K562 (cell line): ENCODE results near the gene ARMC12. TPM values are rescaled to one million over a fixed set of nuclear protein-coding genes. Genes with fewer than 3 reads are reported as not detected.

ENCODE experiments used
- BRCA1 ChIP-seq, 2 experiments: fragments of 450-650 bp in 1 of 2; sonication (generic) in 1 of 2; formaldehyde crosslinking in 1 of 2; IDR thresholded peaks; 2 replicates each; pipeline versions ENCODE4 v1.5.0 to v1.6.1; 2017 to 2020; ENCODE audit warnings: mild to moderate bottlenecking in 1 of 2, missing genetic modification reagents in 1 of 2
- EGR1 ChIP-seq: fragments of 450-650 bp; conservative IDR thresholded peaks from 2 replicates; pipeline ENCODE4 v1.6.1; 2017; ENCODE audit warnings: mild to moderate bottlenecking
- L3MBTL2 ChIP-seq: fragments of 450-650 bp; IDR thresholded peaks from 2 replicates; pipeline ENCODE4 v1.6.1; 2016; ENCODE audit warnings: mild to moderate bottlenecking, moderate library complexity
- MEF2A ChIP-seq: IDR thresholded peaks from 2 replicates; pipeline ENCODE4 v1.6.1; 2011; ENCODE audit warnings: low read depth, mild to moderate bottlenecking, low read length, moderate library complexity; ENCODE audit not compliant: control insufficient read depth
- NONO ChIP-seq, 2 experiments: fragments of 200-400 bp in 1 of 2; fragments of 450-650 bp in 1 of 2; formaldehyde crosslinking in 1 of 2; IDR thresholded peaks; 2 replicates each; pipeline ENCODE4 v1.6.1; 2017; ENCODE audit warnings: low read depth in 2 of 2, mild to moderate bottlenecking in 2 of 2, moderate library complexity in 2 of 2, low read length in 1 of 2
- POLR2A ChIP-seq: fragments of 450-650 bp; conservative IDR thresholded peaks from 2 replicates; pipeline ENCODE4 v1.6.1; 2016
- RNF2 ChIP-seq: sonication (generic); IDR thresholded peaks from 2 replicates; pipeline ENCODE4 v1.6.1; 2016
- SMAD1 ChIP-seq: fragments of 150-350 bp; IDR thresholded peaks from 2 replicates; pipeline ENCODE4 v1.6.1; 2014; ENCODE audit warnings: low read length, low read depth; ENCODE audit not compliant: partially characterized antibody
- SPI1 ChIP-seq: IDR thresholded peaks from 2 replicates; pipeline ENCODE4 v1.6.1; 2011; ENCODE audit warnings: low read depth, low read length, control low read depth, borderline replicate concordance
- SRF ChIP-seq, 2 experiments: fragments of 250-450, 450-650 bp in 1 of 2; sonication (Bioruptor Pico) in 1 of 2; sonication (generic) in 1 of 2; formaldehyde crosslinking; IDR thresholded peaks; 2 replicates each; pipeline versions ENCODE4 v1.5.0 to v1.5.1; 2020 to 2022; ENCODE audit warnings: mild to moderate bottlenecking in 1 of 2, missing genetic modification reagents in 1 of 2
- TCF3 ChIP-seq: sonication (generic); formaldehyde crosslinking; IDR thresholded peaks from 2 replicates; pipeline ENCODE4 v1.4.0; 2020; ENCODE audit warnings: mild to moderate bottlenecking, missing genetic modification reagents
- ZFP1 ChIP-seq: fragments of 450-650 bp; formaldehyde crosslinking; IDR thresholded peaks from 2 replicates; pipeline ENCODE4 v1.4.0; 2020; ENCODE audit warnings: mild to moderate bottlenecking, mixed read lengths
- ZNF140 ChIP-seq: fragments of 250-450 bp; sonication (Bioruptor Pico); IDR thresholded peaks from 2 replicates; pipeline ENCODE4 v1.8.0; 2021; ENCODE audit warnings: moderate library complexity, mild to moderate bottlenecking, inconsistent platforms
- ZNF609 ChIP-seq: sonication (generic); formaldehyde crosslinking; IDR thresholded peaks from 2 replicates; pipeline ENCODE4 v1.8.1; 2023; ENCODE audit warnings: missing genetic modification reagents, mild to moderate bottlenecking, borderline replicate concordance
- polyA plus RNA-seq, 8 experiments: library from polyadenylated mRNA; depleted of rRNA in 4 of 8; stranded (reverse) in 5 of 8; unstranded in 3 of 8; fragments of >200 nt; fragmentation: Nextera tagmentation in 2 of 8; fragmentation: Illumina TruSeq in 1 of 8; extraction: Ambion mirVana in 2 of 8; extraction: Trizol in 1 of 8; gene quantifications; 2 replicates each; pipeline versions ENCODE4 v1.2.1 to v1.2.3, GENCODE V29; 2011 to 2014; ENCODE audit warnings: inconsistent platforms in 1 of 8, missing spikeins in 1 of 8
- total RNA-seq, 7 experiments: library from RNA; depleted of rRNA in 6 of 7; stranded (reverse); fragments of >200 nt in 6 of 7; fragmentation: Illumina TruSeq in 2 of 7; extraction: Trizol in 2 of 7; gene quantifications; 2 replicates each; pipeline versions ENCODE4 v1.2.1 to v1.2.3, GENCODE V29; 2011 to 2021; ENCODE audit warnings: low replicate concordance in 1 of 7
- TF ChIP-seq, protein P1 (sequence below): fragments of 450-650 bp; IDR thresholded peaks from 2 replicates; pipeline ENCODE4 v1.6.1; 2017; ENCODE audit warnings: antibody characterized with exemption, mild to moderate bottlenecking
- TF ChIP-seq, protein P2 (sequence below): fragments of 250-450 bp; sonication (Bioruptor Pico); IDR thresholded peaks from 2 replicates; pipeline ENCODE4 v1.9.0; 2021; ENCODE audit warnings: mild to moderate bottlenecking, inconsistent platforms

ARMC12 gene
- total and polyA plus RNA-seq, 9 of the 15 experiments (the other 6 are each of a cell fraction or from before 2014, with no cell fraction given), result 0.09 to 0.58 (median 0.31) TPM; not detected in 3

DNA sequence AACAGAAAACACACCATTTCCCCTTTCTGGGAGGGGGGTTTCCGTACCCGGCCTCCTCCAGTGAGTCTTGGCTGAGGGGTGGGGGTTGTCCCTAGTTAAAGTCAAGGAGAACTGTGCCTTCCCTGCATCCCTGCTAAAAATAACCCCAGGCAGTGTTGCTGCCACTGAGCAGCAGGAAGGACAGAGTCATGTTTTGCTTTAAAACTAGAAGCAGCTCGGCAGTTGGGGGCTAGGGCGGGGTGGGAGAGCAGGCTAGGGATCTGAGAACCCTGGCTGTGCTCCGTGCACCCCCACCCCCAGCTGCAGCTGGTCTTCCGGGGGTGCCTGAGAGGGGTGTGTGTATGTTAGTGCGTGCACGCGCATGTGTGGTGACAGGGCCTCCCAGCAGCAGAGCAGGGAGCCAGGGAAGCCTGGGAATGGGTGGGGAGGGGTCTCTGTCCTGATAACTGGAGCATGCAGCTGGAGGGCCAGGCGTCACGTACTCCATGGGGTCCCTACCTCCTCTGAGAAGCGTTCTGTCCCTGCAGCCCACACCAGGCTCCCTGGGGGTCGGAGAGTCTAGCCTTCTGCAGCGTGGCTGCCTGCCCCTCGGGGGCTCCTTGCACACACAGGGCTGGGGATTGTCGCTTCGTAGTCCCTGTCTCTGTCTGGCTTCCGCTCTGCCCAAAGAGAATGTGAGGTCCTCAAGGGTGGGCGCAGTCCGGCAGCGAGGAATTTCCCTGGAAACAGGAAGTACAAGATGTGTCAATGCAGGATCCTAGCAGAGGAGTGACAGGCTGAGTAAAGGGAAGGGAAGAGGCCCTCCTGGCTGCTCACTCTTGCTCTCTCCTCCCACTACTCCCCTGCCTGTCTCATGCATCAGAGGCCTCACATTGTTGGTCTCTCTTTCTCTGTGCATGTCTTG is 16.8 kb upstream of the ARMC12 start (continued):
- TF ChIP-seq, protein P1, sequence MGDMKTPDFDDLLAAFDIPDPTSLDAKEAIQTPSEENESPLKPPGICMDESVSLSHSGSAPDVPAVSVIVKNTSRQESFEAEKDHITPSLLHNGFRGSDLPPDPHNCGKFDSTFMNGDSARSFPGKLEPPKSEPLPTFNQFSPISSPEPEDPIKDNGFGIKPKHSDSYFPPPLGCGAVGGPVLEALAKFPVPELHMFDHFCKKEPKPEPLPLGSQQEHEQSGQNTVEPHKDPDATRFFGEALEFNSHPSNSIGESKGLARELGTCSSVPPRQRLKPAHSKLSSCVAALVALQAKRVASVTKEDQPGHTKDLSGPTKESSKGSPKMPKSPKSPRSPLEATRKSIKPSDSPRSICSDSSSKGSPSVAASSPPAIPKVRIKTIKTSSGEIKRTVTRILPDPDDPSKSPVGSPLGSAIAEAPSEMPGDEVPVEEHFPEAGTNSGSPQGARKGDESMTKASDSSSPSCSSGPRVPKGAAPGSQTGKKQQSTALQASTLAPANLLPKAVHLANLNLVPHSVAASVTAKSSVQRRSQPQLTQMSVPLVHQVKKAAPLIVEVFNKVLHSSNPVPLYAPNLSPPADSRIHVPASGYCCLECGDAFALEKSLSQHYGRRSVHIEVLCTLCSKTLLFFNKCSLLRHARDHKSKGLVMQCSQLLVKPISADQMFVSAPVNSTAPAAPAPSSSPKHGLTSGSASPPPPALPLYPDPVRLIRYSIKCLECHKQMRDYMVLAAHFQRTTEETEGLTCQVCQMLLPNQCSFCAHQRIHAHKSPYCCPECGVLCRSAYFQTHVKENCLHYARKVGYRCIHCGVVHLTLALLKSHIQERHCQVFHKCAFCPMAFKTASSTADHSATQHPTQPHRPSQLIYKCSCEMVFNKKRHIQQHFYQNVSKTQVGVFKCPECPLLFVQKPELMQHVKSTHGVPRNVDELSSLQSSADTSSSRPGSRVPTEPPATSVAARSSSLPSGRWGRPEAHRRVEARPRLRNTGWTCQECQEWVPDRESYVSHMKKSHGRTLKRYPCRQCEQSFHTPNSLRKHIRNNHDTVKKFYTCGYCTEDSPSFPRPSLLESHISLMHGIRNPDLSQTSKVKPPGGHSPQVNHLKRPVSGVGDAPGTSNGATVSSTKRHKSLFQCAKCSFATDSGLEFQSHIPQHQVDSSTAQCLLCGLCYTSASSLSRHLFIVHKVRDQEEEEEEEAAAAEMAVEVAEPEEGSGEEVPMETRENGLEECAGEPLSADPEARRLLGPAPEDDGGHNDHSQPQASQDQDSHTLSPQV, result 0 out of 2 replicates have a peak, but pooled peaks have one; percentile 31
- TF ChIP-seq RNF2 (no peak), ZNF140 (CRISPR knock-in tag) (no peak), TCF3 (CRISPR knock-in tag) (no peak), MEF2A (no peak), ZNF609 (CRISPR knock-in tag) (no peak), ZFP1 (no peak), BRCA1 (IDR thresholded peaks at IDR 0.05) (no peak), BRCA1 (CRISPR knock-in tag; IDR thresholded peaks at IDR 0.05) (no peak), SMAD1 (no peak), SPI1 (peak; percentile 64; the same call in 1 of the 2 replicates), EGR1 (no peak), SRF (CRISPR knock-in tag; IDR thresholded peaks at IDR 0.05) (no peak), L3MBTL2 (peak; percentile 33; the same call in 1 of the 2 replicates), NONO (IDR thresholded peaks at IDR 0.05; ENCODE audit: low read depth in 2 of 2, low read length in 1 of 2) (no peak), POLR2A (no peak)
- TF ChIP-seq, protein P2, sequence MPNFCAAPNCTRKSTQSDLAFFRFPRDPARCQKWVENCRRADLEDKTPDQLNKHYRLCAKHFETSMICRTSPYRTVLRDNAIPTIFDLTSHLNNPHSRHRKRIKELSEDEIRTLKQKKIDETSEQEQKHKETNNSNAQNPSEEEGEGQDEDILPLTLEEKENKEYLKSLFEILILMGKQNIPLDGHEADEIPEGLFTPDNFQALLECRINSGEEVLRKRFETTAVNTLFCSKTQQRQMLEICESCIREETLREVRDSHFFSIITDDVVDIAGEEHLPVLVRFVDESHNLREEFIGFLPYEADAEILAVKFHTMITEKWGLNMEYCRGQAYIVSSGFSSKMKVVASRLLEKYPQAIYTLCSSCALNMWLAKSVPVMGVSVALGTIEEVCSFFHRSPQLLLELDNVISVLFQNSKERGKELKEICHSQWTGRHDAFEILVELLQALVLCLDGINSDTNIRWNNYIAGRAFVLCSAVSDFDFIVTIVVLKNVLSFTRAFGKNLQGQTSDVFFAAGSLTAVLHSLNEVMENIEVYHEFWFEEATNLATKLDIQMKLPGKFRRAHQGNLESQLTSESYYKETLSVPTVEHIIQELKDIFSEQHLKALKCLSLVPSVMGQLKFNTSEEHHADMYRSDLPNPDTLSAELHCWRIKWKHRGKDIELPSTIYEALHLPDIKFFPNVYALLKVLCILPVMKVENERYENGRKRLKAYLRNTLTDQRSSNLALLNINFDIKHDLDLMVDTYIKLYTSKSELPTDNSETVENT, result 0 out of 2 replicates have a peak, but pooled peaks have one; percentile 6
